ENCODE data around the gene PRM3. TPM values are rescaled to one million over a fixed set of nuclear protein-coding genes. Genes with fewer than 3 reads are reported as not detected.
"Not testable (repeated sequence)": the region's sequence is repeated elsewhere in the genome, so short reads cannot be mapped to it uniquely, and the experiment has no call there.

PRM3 gene
- total RNA-seq, 1 donor from 2014 or later = not detected

- Mint-ChIP-seq H3K27me3 (ENCODE audit: unreplicated experiment) (peaks cover 4% of the 10 kb centered on the region), H3K27ac (ENCODE audit: unreplicated experiment) (no peak overlapping the region), H3K4me1 (ENCODE audit: low read depth, unreplicated experiment) (peaks cover 2% of the 10 kb centered on the region), H3K9me3 (ENCODE audit: unreplicated experiment) (peaks cover 2% of the 10 kb centered on the region), H3K36me3 (ENCODE audit: unreplicated experiment) (no peaks in the 10 kb centered on the region), H3K4me3 (ENCODE audit: unreplicated experiment) (no peak overlapping the region)
- TF ChIP-seq CTCF (IDR thresholded peaks at IDR 0.05; ENCODE audit: partially characterized antibody, unreplicated experiment) = no peak
- no peak for DNase-seq
These were observed 26.6 kb upstream of the PRM3 start for GRCh38 chr16:11299865-11300559.

- not testable (repeated sequence) for H3K36me3 Mint-ChIP-seq (ENCODE audit: unreplicated experiment); DNase-seq; H3K4me1 Mint-ChIP-seq (ENCODE audit: low read depth, unreplicated experiment); H3K27ac Mint-ChIP-seq (ENCODE audit: unreplicated experiment); H3K9me3 Mint-ChIP-seq (ENCODE audit: unreplicated experiment); H3K27me3 Mint-ChIP-seq (ENCODE audit: unreplicated experiment); H3K4me3 Mint-ChIP-seq (ENCODE audit: unreplicated experiment)
These were observed 25.6 kb upstream of the PRM3 start for GRCh38 chr16:11298950-11299547.

GRCh38 chr16:11298143-11298900 lies 24.9 kb upstream of the PRM3 start:
- Mint-ChIP-seq H3K27ac (ENCODE audit: unreplicated experiment) (no peak overlapping the region), H3K4me1 (ENCODE audit: low read depth, unreplicated experiment) (peaks cover 2% of the 10 kb centered on the region), H3K9me3 (ENCODE audit: unreplicated experiment) (peaks cover 3% of the 10 kb centered on the region), H3K36me3 (ENCODE audit: unreplicated experiment) (no peaks in the 10 kb centered on the region), H3K27me3 (ENCODE audit: unreplicated experiment) (peaks cover 3% of the 10 kb centered on the region), H3K4me3 (ENCODE audit: unreplicated experiment) (no peak overlapping the region)
- no peak for TF ChIP-seq CTCF (IDR thresholded peaks at IDR 0.05; ENCODE audit: partially characterized antibody, unreplicated experiment)
- DNase-seq = no peak

GRCh38 chr16:11297492-11298142 lies 24.2 kb upstream of the PRM3 start:
- H3K36me3 Mint-ChIP-seq (ENCODE audit: unreplicated experiment) = no peaks in the 10 kb centered on the region
- DNase-seq = peak; percentile 53
- no peak for TF ChIP-seq CTCF (IDR thresholded peaks at IDR 0.05; ENCODE audit: partially characterized antibody, unreplicated experiment)
- peaks cover 2% of the 10 kb centered on the region for H3K4me1 Mint-ChIP-seq (ENCODE audit: low read depth, unreplicated experiment)
- H3K27me3 Mint-ChIP-seq (ENCODE audit: unreplicated experiment) = peaks cover 6% of the 10 kb centered on the region
- H3K27ac Mint-ChIP-seq (ENCODE audit: unreplicated experiment) = no peak overlapping the region
- H3K4me3 Mint-ChIP-seq (ENCODE audit: unreplicated experiment) = no peak overlapping the region
- H3K9me3 Mint-ChIP-seq (ENCODE audit: unreplicated experiment) = peaks cover 3% of the 10 kb centered on the region

- Mint-ChIP-seq H3K4me3 (ENCODE audit: unreplicated experiment) (no peak overlapping the region), H3K27ac (ENCODE audit: unreplicated experiment) (no peak overlapping the region), H3K4me1 (ENCODE audit: low read depth, unreplicated experiment) (peaks cover 2% of the 10 kb centered on the region), H3K27me3 (ENCODE audit: unreplicated experiment) (peaks cover 6% of the 10 kb centered on the region), H3K9me3 (ENCODE audit: unreplicated experiment) (peaks cover 3% of the 10 kb centered on the region), H3K36me3 (ENCODE audit: unreplicated experiment) (no peaks in the 10 kb centered on the region)
- no peak for DNase-seq
- TF ChIP-seq CTCF (IDR thresholded peaks at IDR 0.05; ENCODE audit: partially characterized antibody, unreplicated experiment) = no peak
These were observed 23.5 kb upstream of the PRM3 start for GRCh38 chr16:11296706-11297491.
